ENCODE results near the gene CCNL2.

The CCNL2 gene

GRCh38 chr1:1438531-1439381 is 39.6 kb upstream of the CCNL2 start:
- Histone ChIP-seq H3K27ac (peak overlapping the region in 8 of 11 experiments; percentile 10 to 48 (median 37); a peak in 11 of 22 replicates), H3K36me3 (peaks cover 0 to 4% (median 0%) of the 10 kb centered on the region in 11 experiments; a peak in 1 of 22 replicates), H3K9ac (peak overlapping the region; percentile 31 to 76 (median 64); a peak in 20 of 22 replicates), H3K9me3 (replicated peaks in 1 of 11) (no peaks in the 10 kb centered on the region), H3K4me1 (peaks cover 73 to 86% (median 82%) of the 10 kb centered on the region in 10 experiments), H3K4me2 (peak overlapping the region; percentile 90 to 100 (median 99)), H4K20me1 (peaks cover 0 to 45% (median 28%) of the 10 kb centered on the region in 11 experiments; a peak in 16 of 22 replicates), H3K4me3 (peak overlapping the region; percentile 14 to 70 (median 60); a peak in 9 of 20 replicates), H3K27me3 (no peaks in the 10 kb centered on the region; a peak in 1 of 22 replicates)
- TF ChIP-seq Cebpa-rat (IDR thresholded peaks at IDR 0.05), result no peak

DNA sequence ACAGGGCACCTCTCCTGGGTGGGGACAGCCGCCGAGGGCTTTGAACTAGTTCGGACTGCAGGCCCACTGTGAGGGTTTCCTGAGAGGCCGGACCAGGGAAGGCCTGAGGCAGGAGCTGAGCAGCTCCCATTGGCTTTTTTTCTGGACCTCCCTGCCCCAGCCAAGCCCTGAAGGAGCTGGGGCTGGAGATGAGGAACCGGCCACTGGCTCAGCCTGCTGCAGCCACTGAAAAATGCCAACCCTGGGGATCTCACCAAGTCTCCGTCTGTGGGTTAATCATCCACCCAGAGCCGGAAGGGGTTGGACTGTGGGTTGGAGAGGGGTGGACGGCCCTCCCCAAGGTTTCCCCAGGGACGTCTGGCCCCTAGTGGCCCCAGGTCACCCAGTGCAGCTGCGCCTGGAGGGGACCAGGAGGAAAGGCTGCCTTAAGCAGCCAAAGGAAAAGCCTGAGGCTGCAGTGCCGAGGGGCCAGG is 38.8 kb upstream of the CCNL2 start:
- no peak for TF ChIP-seq Cebpa-rat (IDR thresholded peaks at IDR 0.05)
- Histone ChIP-seq H3K27me3 (no peaks in the 10 kb centered on the region; a peak in 1 of 22 replicates), H4K20me1 (peaks cover 0 to 49% (median 28%) of the 10 kb centered on the region in 11 experiments; a peak in 16 of 22 replicates), H3K9ac (peak overlapping the region; percentile 31 to 79 (median 72); a peak in 20 of 22 replicates), H3K4me2 (peak overlapping the region; percentile 90 to 100 (median 99)), H3K9me3 (replicated peaks in 1 of 11) (no peaks in the 10 kb centered on the region), H3K4me1 (peaks cover 81 to 94% (median 90%) of the 10 kb centered on the region in 10 experiments), H3K4me3 (peak overlapping the region; percentile 14 to 70 (median 62); a peak in 15 of 20 replicates), H3K36me3 (peaks cover 0 to 4% (median 0%) of the 10 kb centered on the region in 11 experiments; a peak in 1 of 22 replicates), H3K27ac (peak overlapping the region in 5 of 11 experiments; percentile 18 to 48 (median 40); a peak in 5 of 22 replicates)

- no peak for TF ChIP-seq Cebpa-rat (IDR thresholded peaks at IDR 0.05)
- Histone ChIP-seq H3K9ac (peak overlapping the region in 10 of 11 experiments; percentile 55 to 79 (median 72); a peak in 19 of 22 replicates), H4K20me1 (peaks cover 0 to 49% (median 28%) of the 10 kb centered on the region in 11 experiments; a peak in 16 of 22 replicates), H3K36me3 (peaks cover 0 to 4% (median 0%) of the 10 kb centered on the region in 11 experiments; a peak in 1 of 22 replicates), H3K27ac (peak overlapping the region in 3 of 11 experiments; percentile 8 to 48 (median 35); a peak in 3 of 22 replicates), H3K4me1 (peaks cover 88 to 97% (median 96%) of the 10 kb centered on the region in 10 experiments), H3K9me3 (replicated peaks in 1 of 11) (no peaks in the 10 kb centered on the region), H3K27me3 (no peaks in the 10 kb centered on the region; a peak in 1 of 22 replicates), H3K4me2 (peak overlapping the region; percentile 90 to 100 (median 99)), H3K4me3 (peak overlapping the region; percentile 17 to 70 (median 62); a peak in 18 of 20 replicates)
Measured at GRCh38 chr1:1437033-1437903, 38.1 kb upstream of the CCNL2 start.

GRCh38 chr1:1436630-1437032 is 37.5 kb upstream of the CCNL2 start:
- H3K27me3 ChIP-seq, result no peaks in the 10 kb centered on the region; a peak in 1 of 22 replicates
- peaks cover 0 to 4% (median 0%) of the 10 kb centered on the region in 11 experiments; a peak in 1 of 22 replicates for H3K36me3 ChIP-seq
- peaks cover 0 to 49% (median 28%) of the 10 kb centered on the region in 11 experiments; a peak in 16 of 22 replicates for H4K20me1 ChIP-seq
- H3K4me2 ChIP-seq, result peak overlapping the region; percentile 90 to 100 (median 99)
- peaks cover 91 to 97% (median 97%) of the 10 kb centered on the region in 10 experiments for H3K4me1 ChIP-seq
- peak overlapping the region; percentile 57 to 70 (median 62); a peak in 19 of 20 replicates for H3K4me3 ChIP-seq
- H3K9me3 ChIP-seq (replicated peaks in 1 of 11), result no peaks in the 10 kb centered on the region
- TF ChIP-seq Cebpa-rat (IDR thresholded peaks at IDR 0.05), result no peak
- H3K9ac ChIP-seq, result peak overlapping the region; percentile 55 to 79 (median 72); a peak in 19 of 22 replicates
- H3K27ac ChIP-seq, result 0 out of 22 replicates have a peak overlapping the region, but pooled peaks of 1 of the 11 experiments have one; percentile 22

- peak overlapping the region; percentile 90 to 100 (median 99) for H3K4me2 ChIP-seq
- no peaks in the 10 kb centered on the region; a peak in 1 of 22 replicates for H3K27me3 ChIP-seq
- peak overlapping the region; percentile 55 to 79 (median 72); a peak in 20 of 22 replicates for H3K9ac ChIP-seq
Measured at GRCh38 chr1:1435911-1436629, 36.9 kb upstream of the CCNL2 start.

DNA sequence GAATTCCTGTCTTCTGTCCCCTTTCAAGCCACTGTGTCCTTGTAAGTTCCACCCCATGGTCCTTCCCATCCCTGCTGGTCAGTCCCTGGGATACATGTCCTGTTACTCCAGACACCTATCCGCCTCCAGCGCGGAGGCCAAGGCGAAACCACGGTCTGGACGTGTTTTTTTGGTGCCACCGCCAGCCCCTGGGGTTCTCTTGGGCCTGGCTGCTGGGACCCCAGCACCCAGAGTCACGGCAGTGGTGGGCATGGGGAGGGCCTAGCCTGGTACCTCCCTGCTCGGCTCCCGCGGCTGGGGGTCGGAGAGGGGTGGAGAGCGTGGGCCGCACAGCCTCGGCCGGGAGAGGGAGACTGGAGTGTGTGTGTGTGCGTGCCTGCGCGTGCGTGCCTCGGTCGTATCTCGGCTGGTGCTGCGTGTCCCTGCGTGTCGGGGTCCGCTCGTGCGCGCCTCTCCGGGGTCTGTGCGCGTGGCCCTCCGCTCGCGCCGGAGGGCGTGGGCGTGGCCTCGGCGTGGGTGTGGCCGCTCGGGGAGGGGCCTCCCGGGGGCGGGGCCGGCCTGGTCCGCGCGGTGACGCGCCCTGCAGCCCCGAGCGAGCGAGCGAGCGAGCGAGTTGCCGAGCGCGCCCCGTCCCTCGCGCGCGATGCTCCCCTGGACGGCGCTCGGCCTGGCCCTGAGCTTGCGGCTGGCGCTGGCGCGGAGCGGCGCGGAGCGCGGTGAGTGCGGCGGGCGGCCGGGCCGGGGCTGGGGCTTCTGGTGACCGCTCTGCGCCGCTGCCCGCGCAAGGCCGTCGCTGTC is 36.2 kb upstream of the CCNL2 start, which contains the start of gene VWA1:
TSS of gene VWA1 (plus strand) at position 585 of the 798 bp plus-strand sequence. CDS start at position 644, 59 bp downstream.
- peaks cover 85 to 97% (median 97%) of the 10 kb centered on the region in 10 experiments for H3K4me1 ChIP-seq
- peak within 1 kb of the TSS; percentile 57 to 70 (median 62) for H3K4me3 ChIP-seq
- peak within 1 kb of the TSS; percentile 55 to 79 (median 72); a peak in 21 of 22 replicates for H3K9ac ChIP-seq
- H3K27me3 ChIP-seq, result no peaks in the 10 kb centered on the region; a peak in 2 of 22 replicates
- peaks cover 0 to 4% (median 0%) of the 10 kb centered on the region in 11 experiments; a peak in 1 of 22 replicates for H3K36me3 ChIP-seq
- H4K20me1 ChIP-seq, result peaks cover 0 to 46% (median 28%) of the 10 kb centered on the region in 11 experiments; a peak in 16 of 22 replicates
- peak within 1 kb of the TSS; percentile 63 to 78 (median 69); a peak in 19 of 22 replicates for H3K27ac ChIP-seq
- H3K4me2 ChIP-seq, result peak within 1 kb of the TSS; percentile 90 to 100 (median 99)
- H3K9me3 ChIP-seq (replicated peaks in 1 of 11), result no peaks in the 10 kb centered on the region
- TF ChIP-seq Cebpa-rat (IDR thresholded peaks at IDR 0.05), result no peak

More at GRCh38 chr1:1435911-1436629, 36.9 kb upstream of the CCNL2 start:
- H3K4me3 ChIP-seq, result peak overlapping the region; percentile 57 to 70 (median 62)
- TF ChIP-seq Cebpa-rat (IDR thresholded peaks at IDR 0.05), result no peak
- H4K20me1 ChIP-seq, result peaks cover 0 to 49% (median 28%) of the 10 kb centered on the region in 11 experiments; a peak in 16 of 22 replicates
- H3K4me1 ChIP-seq, result peaks cover 88 to 97% (median 97%) of the 10 kb centered on the region in 10 experiments
- no peaks in the 10 kb centered on the region for H3K9me3 ChIP-seq (replicated peaks in 1 of 11)
- H3K36me3 ChIP-seq, result peaks cover 0 to 4% (median 0%) of the 10 kb centered on the region in 11 experiments; a peak in 1 of 22 replicates
- H3K27ac ChIP-seq, result peak overlapping the region in 5 of 11 experiments; percentile 22 to 77 (median 38); a peak in 8 of 22 replicates

Data from BLaER1 treated with 17β-estradiol and CSF1 and Interleukin-3, amounts not matched to agents 10 nM and 100 nM (cell line).